Upper lobe of right lung (tissue), 1 donor: ENCODE results near the gene FOXP3. TPM values are rescaled to one million over a fixed set of nuclear protein-coding genes. Genes with fewer than 3 reads are reported as not detected.

Experiments used
- ATAC-seq: fragments of 200-7000 bp; cut with Tn5 transposase; one replicate; pipeline ENCODE4 v1.9.1; 2020; ENCODE audit warnings: mild to moderate bottlenecking, moderate library complexity
- DNase-seq: peaks from one replicate; pipeline ENCODE4 v3.0.0-alpha.2; 2020
- H3K27ac ChIP-seq: fragments of 200-600 bp; one replicate; pipeline ENCODE4 v1.8.0; 2022
- H3K27me3 ChIP-seq: fragments of 200-600 bp; one replicate; pipeline ENCODE4 v1.8.0; 2022; ENCODE audit warnings: mild to moderate bottlenecking
- H3K36me3 ChIP-seq: fragments of 200-600 bp; one replicate; pipeline ENCODE4 v1.8.0; 2022
- H3K4me1 ChIP-seq: fragments of 200-600 bp; one replicate; pipeline ENCODE4 v1.8.0; 2022
- H3K4me3 ChIP-seq: fragments of 200-600 bp; one replicate; pipeline ENCODE4 v1.8.0; 2022; ENCODE audit warnings: mild to moderate bottlenecking
- H3K9me3 ChIP-seq: fragments of 200-600 bp; one replicate; pipeline ENCODE4 v1.8.0; 2022
- CTCF ChIP-seq: fragments of 200-600 bp; IDR thresholded peaks from one replicate; pipeline ENCODE4 v1.8.0; 2022; ENCODE audit warnings: antibody characterized with exemption
- intact Hi-C: fragments of 100-400 bp; cut with DNase I; formaldehyde crosslinking; loops from one replicate; pipeline ENCODE4 v1.11.0; 2022
- total RNA-seq: library from RNA; stranded (reverse); fragmentation: NEBNext Ultra II Directional; extraction: Animal tissue kit (Norgen Biotek cat#: 25700); gene quantifications from one replicate; pipeline ENCODE4 v1.2.1, GENCODE V29; 2021
- donor health status: DM: no; HTN: yes; CAD: no; lungs with severe emphysema.

Gene FOXP3
- total RNA-seq, 1 donor from 2014 or later: 0.35 TPM

- Histone ChIP-seq H3K4me1 (peaks cover 3% of the 10 kb centered on the region), H3K27me3 (no peaks in the 10 kb centered on the region), H3K4me3 (no peak overlapping the region), H3K27ac (no peak overlapping the region), H3K36me3 (no peaks in the 10 kb centered on the region), H3K9me3 (no peaks in the 10 kb centered on the region)
- intact Hi-C loops: no loop called here
- no peak for ATAC-seq
- no peak for TF ChIP-seq CTCF
- no peak for DNase-seq
These were observed 60.5 kb downstream of the FOXP3 start for GRCh38 chrX:49204017-49204416.

- ATAC-seq (no peak), DNase-seq (no peak)
- no peaks in the 10 kb centered on the region for H3K27me3 ChIP-seq
- no peak for TF ChIP-seq CTCF
- H3K27ac ChIP-seq: no peak overlapping the region
- intact Hi-C loops: no loop called here
- H3K4me3 ChIP-seq: no peak overlapping the region
- no peaks in the 10 kb centered on the region for H3K9me3 ChIP-seq
- no peaks in the 10 kb centered on the region for H3K36me3 ChIP-seq
- peaks cover 3% of the 10 kb centered on the region for H3K4me1 ChIP-seq
These were observed 61.0 kb downstream of the FOXP3 start for GRCh38 chrX:49203536-49203935.

GRCh38 chrX:49202022-49202421 lies 62.5 kb downstream of the FOXP3 start:
- Histone ChIP-seq H3K27ac (no peak overlapping the region), H3K36me3 (no peaks in the 10 kb centered on the region), H3K9me3 (no peaks in the 10 kb centered on the region), H3K4me1 (peaks cover 3% of the 10 kb centered on the region), H3K27me3 (no peaks in the 10 kb centered on the region), H3K4me3 (no peak overlapping the region)
- intact Hi-C loops: no loop called here
- no peak for ATAC-seq
- DNase-seq: no peak
- TF ChIP-seq CTCF: no peak

Other genes with a start within 250 kb of the FOXP3 start
- 62.4 TPM for gene TFE3, start 221.4 kb downstream of the FOXP3 start, total RNA-seq
- gene CCDC120, start 205.7 kb downstream of the FOXP3 start, total RNA-seq: 10.8 TPM
- gene PRAF2, start 190.7 kb downstream of the FOXP3 start, total RNA-seq: 17.3 TPM
- gene WDR45, start 184.8 kb downstream of the FOXP3 start, total RNA-seq: 63.2 TPM
- 19.3 TPM for gene GPKOW, start 141.0 kb downstream of the FOXP3 start, total RNA-seq
- 7.1 TPM for gene MAGIX, start 102.0 kb downstream of the FOXP3 start, total RNA-seq
- 90.9 TPM for gene PLP2, start 92.8 kb downstream of the FOXP3 start, total RNA-seq
- gene PRICKLE3, start 78.3 kb downstream of the FOXP3 start, total RNA-seq: 16.4 TPM
- 3.5 TPM for gene SYP, start 64.5 kb downstream of the FOXP3 start, total RNA-seq
- gene CACNA1F, start 31.4 kb downstream of the FOXP3 start, total RNA-seq: 1.4 TPM
- 17.4 TPM for gene CCDC22, start 29.2 kb downstream of the FOXP3 start, total RNA-seq
- gene PPP1R3F, start 5.1 kb upstream of the FOXP3 start, total RNA-seq: 6.0 TPM
- not detected for gene GAGE10, start 38.9 kb upstream of the FOXP3 start, total RNA-seq
- gene GAGE12J, start 57.3 kb upstream of the FOXP3 start, total RNA-seq: not detected
- not detected for gene GAGE13, start 66.9 kb upstream of the FOXP3 start, total RNA-seq